ENCODE data around the gene FOXC1.

GRCh38 chr6:1614448-1615150 lies 4.9 kb downstream of the FOXC1 start:
- TF ChIP-seq NFXL1 (IDR thresholded peaks at IDR 0.05; ENCODE audit: borderline replicate concordance) (no peak), FOS (IDR thresholded peaks at IDR 0.05; ENCODE audit: borderline replicate concordance, extremely low read depth, insufficient read length) (no peak), POLR2A (IDR thresholded peaks at IDR 0.05; ENCODE audit: low read depth, low read length) (no peak), HCFC1 (IDR thresholded peaks at IDR 0.05; ENCODE audit: low read length) (no peak), TCF3 (IDR thresholded peaks at IDR 0.05; ENCODE audit: borderline replicate concordance, insufficient read depth, low read depth, low read length) (no peak), CHD4 (IDR thresholded peaks at IDR 0.05) (no peak), NR2C2 (IDR thresholded peaks at IDR 0.05; ENCODE audit: borderline replicate concordance, control insufficient read depth, insufficient read length, low read depth) (no peak), CTCF (IDR thresholded peaks at IDR 0.05 in 2 of 3, conservative IDR thresholded peaks at IDR 0.05 in 1 of 3; ENCODE audit: control insufficient read depth in 2 of 3, extremely low read depth in 1 of 3, insufficient read depth in 1 of 3, low read depth in 3 of 3, low read length in 3 of 3) (no peak), POLR2AphosphoS5 (IDR thresholded peaks at IDR 0.05; ENCODE audit: low read length) (no peak), TAF1 (IDR thresholded peaks at IDR 0.05; ENCODE audit: borderline replicate concordance, low read depth, low read length) (no peak), SMAD1 (IDR thresholded peaks at IDR 0.05; ENCODE audit: low read depth, partially characterized antibody) (no peak)

Data from GM12878 (cell line).